H1 (cell line): ENCODE results near the gene UBE2V1. TPM values are rescaled to one million over a fixed set of nuclear protein-coding genes. Genes with fewer than 3 reads are reported as not detected.
"Not testable (repeated sequence)": the region's sequence is repeated elsewhere in the genome, so short reads cannot be mapped to it uniquely, and the experiment has no call there.

Experiments used
- CTCF ChIA-PET: fragments of 300-600 bp; sonication (Branson Sonifier 250); formaldehyde crosslinking; loops from one replicate; lab custom pipeline; 2021; ENCODE audit not compliant: partially characterized antibody; lab: Charles Lee
- POLR2A ChIA-PET: fragments of 300-600 bp; sonication (Branson Sonifier 250); formaldehyde crosslinking; loops from one replicate; lab custom pipeline; 2021; ENCODE audit warnings: inconsistent platforms; ENCODE audit not compliant: partially characterized antibody; lab: Charles Lee
- DNase-seq, 2 experiments: peaks; one replicate each; pipeline versions ENCODE4 v3.0.0 to v3.0.0-alpha.2; 2010 to 2022; ENCODE audit warnings: low spot score in 2 of 2, low read depth in 1 of 2, mixed read lengths in 1 of 2
- FAIRE-seq: peaks from 2 replicates; lab custom pipeline; 2011; peaks lifted over from hg19 to GRCh38; lab: Jason Lieb, UNC
- H2AFZ ChIP-seq: 2 replicates; pipeline ENCODE4 v1.8.1; 2012; ENCODE audit warnings: low read length, inconsistent platforms
- H2AK5ac ChIP-seq: 2 replicates; pipeline ENCODE4 v1.6.1; 2013; ENCODE audit warnings: low read depth, low read length
- H2BK120ac ChIP-seq: replicated peaks from 2 replicates; pipeline ENCODE3; 2013; ENCODE audit warnings: low read depth, low read length, inconsistent platforms
- H2BK12ac ChIP-seq: 2 replicates; pipeline ENCODE4 v1.6.1; 2013; ENCODE audit warnings: low read depth, low read length
- H2BK15ac ChIP-seq: 2 replicates; pipeline ENCODE4 v1.6.1; 2013; ENCODE audit warnings: low read length
- H2BK20ac ChIP-seq: 2 replicates; pipeline ENCODE4 v1.6.1; 2013; ENCODE audit warnings: low read length
- H2BK5ac ChIP-seq: 2 replicates; pipeline ENCODE4 v1.6.1; 2013; ENCODE audit warnings: low read depth, low read length
- H3K14ac ChIP-seq: 2 replicates; pipeline ENCODE4 v1.6.1; 2013; ENCODE audit warnings: inconsistent platforms; ENCODE audit not compliant: insufficient read length
- H3K18ac ChIP-seq: 2 replicates; pipeline ENCODE4 v1.6.1; 2013; ENCODE audit warnings: low read length; ENCODE audit errors: extremely low read depth
- H3K23ac ChIP-seq: 2 replicates; pipeline ENCODE4 v1.6.1; 2013; ENCODE audit warnings: inconsistent platforms; ENCODE audit not compliant: insufficient read length
- H3K23me2 ChIP-seq: 2 replicates; pipeline ENCODE4 v1.6.1; 2013; ENCODE audit warnings: low read depth, low read length
- H3K27ac ChIP-seq: 2 replicates; pipeline ENCODE4 v1.6.1; 2011; ENCODE audit warnings: low read depth, low read length, inconsistent platforms
- H3K27me3 ChIP-seq, 4 experiments: replicated peaks in 1 of 4; 1 replicate in 1 of 4; 2 replicates in 3 of 4; pipeline versions ENCODE4 v1.6.1 to v1.8.1; 2011 to 2013; ENCODE audit warnings: low read length in 3 of 4, mild to moderate bottlenecking in 3 of 4, inconsistent platforms in 2 of 4, mixed read lengths in 2 of 4, moderate library complexity in 1 of 4; ENCODE audit not compliant: control insufficient read depth in 3 of 4, insufficient read depth in 3 of 4; ENCODE audit errors: extremely low read depth in 1 of 4
- H3K36me3 ChIP-seq, 4 experiments: 2 replicates each; pipeline versions ENCODE4 v1.6.1 to v1.8.1; 2011 to 2013; ENCODE audit warnings: mild to moderate bottlenecking in 4 of 4, low read length in 3 of 4, moderate library complexity in 2 of 4, control low read depth in 1 of 4, inconsistent platforms in 1 of 4; ENCODE audit not compliant: insufficient read depth in 4 of 4, control insufficient read depth in 2 of 4
- H3K4ac ChIP-seq: replicated peaks from 2 replicates; pipeline ENCODE3; 2013; ENCODE audit warnings: low read length, low read depth, mixed read lengths, inconsistent platforms; ENCODE audit not compliant: insufficient read length
- H3K4me1 ChIP-seq, 4 experiments: replicated peaks in 1 of 4; 1 replicate in 1 of 4; 2 replicates in 3 of 4; pipeline versions ENCODE4 v1.6.1 to v1.8.1; 2011 to 2013; ENCODE audit warnings: low read length in 3 of 4, inconsistent platforms in 2 of 4, mixed read lengths in 1 of 4; ENCODE audit not compliant: insufficient read depth in 4 of 4, control insufficient read depth in 3 of 4
- H3K4me2 ChIP-seq, 2 experiments: 2 replicates each; pipeline versions ENCODE4 v1.6.1 to v1.8.1; 2011 to 2013; ENCODE audit warnings: low read depth in 2 of 2, low read length in 2 of 2, control low read depth in 1 of 2, inconsistent platforms in 1 of 2, mild to moderate bottlenecking in 1 of 2; ENCODE audit not compliant: insufficient read depth in 1 of 2
- H3K4me3 ChIP-seq, 4 experiments: fragments of 200-600, 300-600 bp in 1 of 4; sonication (generic), shearing (Covaris generic), sonication (Bioruptor Twin) in 1 of 4; 2 replicates each; pipeline versions ENCODE4 v1.5.1 to v1.8.1; 2011 to 2016; ENCODE audit warnings: low read length in 4 of 4, low read depth in 3 of 4, control low read depth in 2 of 4, inconsistent platforms in 2 of 4, mild to moderate bottlenecking in 2 of 4, mixed read lengths in 1 of 4, moderate library complexity in 1 of 4; ENCODE audit not compliant: insufficient read depth in 2 of 4; ENCODE audit errors: extremely low read depth in 1 of 4
- H3K56ac ChIP-seq: replicated peaks from 2 replicates; pipeline ENCODE3; 2013; ENCODE audit warnings: low read depth, mild to moderate bottlenecking, mixed read lengths, low read length, inconsistent platforms; ENCODE audit not compliant: insufficient read length
- H3K79me1 ChIP-seq: 2 replicates; pipeline ENCODE4 v1.6.1; 2013; ENCODE audit warnings: low read depth, low read length, control low read depth
- H3K79me2 ChIP-seq, 2 experiments: 2 replicates each; pipeline versions ENCODE4 v1.6.1 to v1.8.1; 2012 to 2013; ENCODE audit warnings: low read length in 2 of 2, mild to moderate bottlenecking in 2 of 2, inconsistent platforms in 1 of 2; ENCODE audit not compliant: insufficient read depth in 2 of 2, control insufficient read depth in 1 of 2
- H3K9ac ChIP-seq, 4 experiments: replicated peaks in 1 of 4; 1 replicate in 1 of 4; 2 replicates in 3 of 4; pipeline versions ENCODE4 v1.6.1 to v1.8.1; 2011 to 2013; ENCODE audit warnings: low read depth in 3 of 4, low read length in 3 of 4, control low read depth in 2 of 4, mild to moderate bottlenecking in 2 of 4, moderate library complexity in 2 of 4, inconsistent platforms in 1 of 4; ENCODE audit errors: extremely low read depth in 1 of 4
- H3K9me3 ChIP-seq, 2 experiments: 2 replicates each; pipeline versions ENCODE4 v1.6.1 to v1.8.1; 2012 to 2013; ENCODE audit warnings: mild to moderate bottlenecking in 2 of 2, moderate library complexity in 2 of 2, control low read depth in 1 of 2, inconsistent platforms in 1 of 2, low read depth in 1 of 2, low read length in 1 of 2, mixed read lengths in 1 of 2; ENCODE audit not compliant: insufficient read depth in 2 of 2
- H4K20me1 ChIP-seq, 2 experiments: replicated peaks in 1 of 2; 2 replicates each; pipeline versions ENCODE3 to v1.8.1; 2011 to 2013; ENCODE audit warnings: inconsistent platforms in 2 of 2, low read length in 2 of 2, mild to moderate bottlenecking in 1 of 2; ENCODE audit not compliant: insufficient read depth in 2 of 2, control insufficient read depth in 1 of 2
- H4K5ac ChIP-seq: 2 replicates; pipeline ENCODE4 v1.6.1; 2013; ENCODE audit warnings: low read length, low read depth, mixed read lengths, inconsistent platforms; ENCODE audit not compliant: insufficient read length
- H4K8ac ChIP-seq: 2 replicates; pipeline ENCODE4 v1.8.0; 2013; ENCODE audit warnings: mild to moderate bottlenecking, moderate library complexity, low read length, inconsistent platforms; ENCODE audit not compliant: insufficient read depth; ENCODE audit errors: extremely low read depth
- H4K91ac ChIP-seq: replicated peaks from 2 replicates; pipeline ENCODE3; 2013; ENCODE audit warnings: low read length, mixed read lengths, inconsistent platforms; ENCODE audit not compliant: insufficient read length
- WGBS, 2 experiments: shearing (Covaris generic) in 1 of 2; methylation state at CpG; one replicate each; pipeline versions ENCODE4 v1.1.6 to v1.1.7; 2013 to 2015; ENCODE audit warnings: low lambda C conversion rate in 2 of 2, mixed read lengths in 2 of 2, inconsistent platforms in 1 of 2, low coverage in 1 of 2, missing lambda C conversion rate in 1 of 2; ENCODE audit not compliant: insufficient replicate concordance in 2 of 2, insufficient coverage in 1 of 2, insufficient read length in 1 of 2; ENCODE audit errors: extremely low coverage in 1 of 2, missing lambda C conversion rate in 1 of 2; 5-methylcytosine and 5-hydroxymethylcytosine counted together
- polyA plus RNA-seq, 7 experiments: library from polyadenylated mRNA; depleted of rRNA in 3 of 7; stranded (reverse) in 5 of 7; unstranded in 2 of 7; fragments of >200 nt in 5 of 7; fragments of 200-250 nt in 2 of 7; gene quantifications; 1 replicate in 5 of 7; 2 replicates in 1 of 7; 4 replicates in 1 of 7; pipeline versions ENCODE4 v1.2.1 to v1.2.3, GENCODE V29; 2011 to 2013; ENCODE audit warnings: missing spikeins in 2 of 7, mixed read lengths in 2 of 7
- total RNA-seq: library from RNA; stranded (reverse); fragmentation: NEBNext Ultra II Directional; extraction: Animal tissue kit (Norgen Biotek cat#: 25700); gene quantifications from 2 replicates; pipeline ENCODE4 v1.2.1, GENCODE V29; 2021

The UBE2V1 gene
- total and polyA plus RNA-seq, 2 of the 8 experiments (the other 6 are each of a cell fraction or from before 2014, with no cell fraction given): 141 to 184 TPM

- H4K8ac ChIP-seq, H4K5ac ChIP-seq, H2BK12ac ChIP-seq, H3K23ac ChIP-seq, H3K9me3 ChIP-seq, H3K56ac ChIP-seq, H2BK120ac ChIP-seq, H3K4me2 ChIP-seq, H3K9ac ChIP-seq, H3K4ac ChIP-seq, H3K14ac ChIP-seq, H2BK15ac ChIP-seq, H2AFZ ChIP-seq, H4K91ac ChIP-seq, H3K4me1 ChIP-seq, H3K27me3 ChIP-seq, DNase-seq, H3K4me3 ChIP-seq, H2AK5ac ChIP-seq, H2BK5ac ChIP-seq, FAIRE-seq, H3K23me2 ChIP-seq, H3K18ac ChIP-seq, H3K27ac ChIP-seq, H2BK20ac ChIP-seq: not testable (repeated sequence)
- POLR2A ChIA-PET: interaction anchor here (0.7 to 2.0 kb wide), 3 partner anchors 9 to 37 kb away, joined by 3 to 6 read pairs (median 5); no protein-coding TSS in a partner anchor
- Histone ChIP-seq H3K79me2 (peaks cover 0 to 15% of the 10 kb centered on the region in 2 experiments; a peak in 1 of 4 replicates), H4K20me1 (peaks cover 5 to 30% of the 10 kb centered on the region in 2 experiments), H3K36me3 (peaks cover 0 to 17% (median 2%) of the 10 kb centered on the region in 4 experiments; a peak in 3 of 8 replicates), H3K79me1 (peaks cover 15% of the 10 kb centered on the region)
- 92% methylated on average over 6 of the region's 7 CpGs; no CpG with 5 or more reads in 1 of the 2 experiments for WGBS, 2 experiments
- CTCF ChIA-PET: interaction anchor here (0.8 to 8.5 kb wide), 10 partner anchors 13 to 305 kb away, joined by 3 to 92 read pairs (median 8); partner anchors contain the start of gene PEDS1
Observed at GRCh38 chr20:50135157-50135556, 22.2 kb upstream of the UBE2V1 start.
